H1 (cell line): ENCODE results near the gene SMIM33.

Experiments
- CHD1 ChIP-seq: IDR thresholded peaks from 2 replicates; pipeline ENCODE4 v1.6.1; 2012; ENCODE audit warnings: low read depth, low read length, improper control_type of control experiment
- CHD2 ChIP-seq: IDR thresholded peaks from 2 replicates; pipeline ENCODE4 v1.6.1; 2012; ENCODE audit warnings: low read length, improper control_type of control experiment
- EP300 ChIP-seq, 2 experiments: IDR thresholded peaks; 1 replicate in 1 of 2; 2 replicates in 1 of 2; pipeline ENCODE4 v1.6.1; 2011 to 2012; ENCODE audit warnings: low read depth in 2 of 2, low read length in 2 of 2, mild to moderate bottlenecking in 2 of 2, borderline replicate concordance in 1 of 2, inconsistent platforms in 1 of 2, moderate library complexity in 1 of 2
- JUND ChIP-seq: IDR thresholded peaks from 2 replicates; pipeline ENCODE4 v1.6.1; 2011; ENCODE audit warnings: mild to moderate bottlenecking, improper control_type of control experiment, low read length
- POLR2A ChIP-seq, 2 experiments: IDR thresholded peaks; 1 replicate in 1 of 2; 2 replicates in 1 of 2; pipeline ENCODE4 v1.6.1; 2011; ENCODE audit warnings: low read depth in 2 of 2, low read length in 2 of 2, mild to moderate bottlenecking in 2 of 2; ENCODE audit errors: control extremely low read depth in 1 of 2
- TAF7 ChIP-seq: optimal IDR thresholded peaks from 2 replicates; pipeline ENCODE3; 2011; ENCODE audit warnings: low read depth, mild to moderate bottlenecking, inconsistent platforms, low read length, moderate library complexity, borderline replicate concordance
- TF ChIP-seq, protein P1 (sequence below), 3 experiments: IDR thresholded peaks; 1 replicate in 2 of 3; 2 replicates in 1 of 3; pipeline versions ENCODE4 v1.5.1 to v1.6.1; 2011; ENCODE audit warnings: low read length in 3 of 3, mild to moderate bottlenecking in 3 of 3, inconsistent platforms in 2 of 3, low read depth in 1 of 3, moderate library complexity in 1 of 3; ENCODE audit not compliant: insufficient read depth in 1 of 3; ENCODE audit errors: control extremely low read depth in 1 of 3
- TF ChIP-seq, protein P2 (sequence below): IDR thresholded peaks from 2 replicates; pipeline ENCODE4 v1.6.1; 2012; ENCODE audit warnings: inconsistent platforms

DNA sequence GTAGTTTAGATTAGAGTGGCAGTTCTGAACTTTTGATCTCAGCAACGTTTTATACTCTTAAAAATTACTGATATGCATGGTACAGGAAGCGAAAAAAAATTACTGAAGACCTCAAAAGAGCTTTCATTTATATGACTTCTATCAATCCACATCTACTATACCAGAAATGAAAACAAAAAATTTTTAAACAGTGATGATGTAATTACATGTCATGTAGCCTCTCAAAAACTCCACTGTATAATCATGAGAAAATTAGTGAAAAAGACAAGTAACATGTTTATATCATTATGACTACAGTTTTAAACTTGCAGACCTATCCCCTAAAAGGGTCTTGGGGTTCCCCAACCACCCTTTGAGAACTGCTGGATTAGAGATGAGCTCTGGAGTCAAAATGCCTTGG lies 40.8 kb upstream of the SMIM33 start:
- TF ChIP-seq POLR2A (IDR thresholded peaks at IDR 0.05; ENCODE audit: control extremely low read depth in 1 of 2, low read depth in 2 of 2, low read length in 2 of 2) = no peak
- TF ChIP-seq, protein P1, sequence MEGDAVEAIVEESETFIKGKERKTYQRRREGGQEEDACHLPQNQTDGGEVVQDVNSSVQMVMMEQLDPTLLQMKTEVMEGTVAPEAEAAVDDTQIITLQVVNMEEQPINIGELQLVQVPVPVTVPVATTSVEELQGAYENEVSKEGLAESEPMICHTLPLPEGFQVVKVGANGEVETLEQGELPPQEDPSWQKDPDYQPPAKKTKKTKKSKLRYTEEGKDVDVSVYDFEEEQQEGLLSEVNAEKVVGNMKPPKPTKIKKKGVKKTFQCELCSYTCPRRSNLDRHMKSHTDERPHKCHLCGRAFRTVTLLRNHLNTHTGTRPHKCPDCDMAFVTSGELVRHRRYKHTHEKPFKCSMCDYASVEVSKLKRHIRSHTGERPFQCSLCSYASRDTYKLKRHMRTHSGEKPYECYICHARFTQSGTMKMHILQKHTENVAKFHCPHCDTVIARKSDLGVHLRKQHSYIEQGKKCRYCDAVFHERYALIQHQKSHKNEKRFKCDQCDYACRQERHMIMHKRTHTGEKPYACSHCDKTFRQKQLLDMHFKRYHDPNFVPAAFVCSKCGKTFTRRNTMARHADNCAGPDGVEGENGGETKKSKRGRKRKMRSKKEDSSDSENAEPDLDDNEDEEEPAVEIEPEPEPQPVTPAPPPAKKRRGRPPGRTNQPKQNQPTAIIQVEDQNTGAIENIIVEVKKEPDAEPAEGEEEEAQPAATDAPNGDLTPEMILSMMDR (IDR thresholded peaks at IDR 0.05; ENCODE audit: control extremely low read depth in 1 of 3, insufficient read depth in 1 of 3, low read depth in 1 of 3, low read length in 3 of 3) = no peak
- TF ChIP-seq, protein P2, sequence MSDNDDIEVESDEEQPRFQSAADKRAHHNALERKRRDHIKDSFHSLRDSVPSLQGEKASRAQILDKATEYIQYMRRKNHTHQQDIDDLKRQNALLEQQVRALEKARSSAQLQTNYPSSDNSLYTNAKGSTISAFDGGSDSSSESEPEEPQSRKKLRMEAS = no peak
- TF ChIP-seq CHD1 = no peak
- no peak for TF ChIP-seq EP300 (IDR thresholded peaks at IDR 0.05; ENCODE audit: borderline replicate concordance in 1 of 2, low read depth in 2 of 2, low read length in 2 of 2)
- no peak for TF ChIP-seq JUND
- no peak for TF ChIP-seq TAF7
- no peak for TF ChIP-seq CHD2
